OCI-LY7 (cell line): ENCODE measurements around the gene FEZF2. TPM values are rescaled to one million over a fixed set of nuclear protein-coding genes. Genes with fewer than 3 reads are reported as not detected.

Experiments used
- BruUV-seq: library from RNA; stranded (reverse); fragments of 400-500 nt; replicated peaks from 2 replicates; lab custom pipeline; 2021; lab: Mats Ljungman, UMichigan
- CTCF ChIA-PET: fragments of 300-600 bp; sonication (Branson Sonifier 250); formaldehyde crosslinking; loops from one replicate; lab custom pipeline; 2022; ENCODE audit warnings: antibody characterized with exemption; ENCODE audit not compliant: unreplicated experiment; lab: Charles Lee
- POLR2A ChIA-PET: fragments of 300-600 bp; sonication (Branson Sonifier 250); formaldehyde crosslinking; loops from one replicate; lab custom pipeline; 2022; ENCODE audit warnings: antibody characterized with exemption; lab: Charles Lee
- DNase-seq: peaks from one replicate; pipeline ENCODE4 v3.0.0-alpha.2; 2015; ENCODE audit warnings: low spot score
- H2AFZ ChIP-seq: fragments of 200-600 bp; sonication (generic), shearing (Covaris generic); 2 replicates; pipeline ENCODE4 v1.6.1; 2014; ENCODE audit warnings: mild to moderate bottlenecking, antibody characterized with exemption, low read length, moderate library complexity
- H3K27ac ChIP-seq: fragments of 200-600 bp; sonication (generic); 2 replicates; pipeline ENCODE4 v1.5.1; 2014; ENCODE audit warnings: mixed run types, low read depth, mild to moderate bottlenecking, moderate library complexity, low read length, inconsistent platforms; ENCODE audit not compliant: poor library complexity, severe bottlenecking
- H3K36me3 ChIP-seq: fragments of 200-600 bp; sonication (generic); 2 replicates; pipeline ENCODE4 v1.6.1; 2014; ENCODE audit warnings: mild to moderate bottlenecking, antibody characterized with exemption, low read length, moderate library complexity, mixed read lengths; ENCODE audit not compliant: insufficient read depth
- H3K4me1 ChIP-seq: fragments of 200-600 bp; sonication (generic); 2 replicates; pipeline ENCODE4 v1.5.1; 2014; ENCODE audit warnings: mild to moderate bottlenecking, low read length; ENCODE audit not compliant: insufficient read depth, poor library complexity, severe bottlenecking
- H3K4me2 ChIP-seq: fragments of 200-600 bp; sonication (generic); 2 replicates; pipeline ENCODE4 v1.6.1; 2014; ENCODE audit warnings: mild to moderate bottlenecking, low read length
- H3K4me3 ChIP-seq: fragments of 200-600 bp; sonication (generic); 2 replicates; pipeline ENCODE4 v1.5.1; 2014; ENCODE audit warnings: mild to moderate bottlenecking, low read depth, low read length; ENCODE audit not compliant: poor library complexity, severe bottlenecking
- H3K79me2 ChIP-seq: fragments of 200-600 bp; sonication (generic); 2 replicates; pipeline ENCODE4 v1.6.1; 2016; ENCODE audit warnings: low read depth, mild to moderate bottlenecking, low read length, moderate library complexity, mixed read lengths; ENCODE audit not compliant: insufficient read depth
- H3K9me2 ChIP-seq: fragments of 200-600 bp; sonication (generic); 2 replicates; pipeline ENCODE4 v1.6.1; 2016; ENCODE audit warnings: mild to moderate bottlenecking, low read length, mixed read lengths; ENCODE audit not compliant: insufficient read depth
- H3K9me3 ChIP-seq: fragments of 200-600 bp; sonication (generic); 2 replicates; pipeline ENCODE4 v1.6.1; 2014; ENCODE audit warnings: mild to moderate bottlenecking, mixed run types, low read length, mixed read lengths
- H4K20me1 ChIP-seq: fragments of 200-600 bp; sonication (generic); 2 replicates; pipeline ENCODE4 v1.6.1; 2014; ENCODE audit warnings: mild to moderate bottlenecking, antibody characterized with exemption, low read length, moderate library complexity, mixed read lengths; ENCODE audit not compliant: insufficient read depth
- CTCF ChIP-seq: fragments of 200-600 bp; sonication (generic); conservative IDR thresholded peaks from 2 replicates; pipeline ENCODE4 v1.5.1; 2014; ENCODE audit warnings: mild to moderate bottlenecking, antibody characterized with exemption, low read length, moderate library complexity, mixed read lengths
- EZH2phosphoT487 ChIP-seq: fragments of 200-600 bp; sonication (generic); IDR thresholded peaks from 2 replicates; pipeline ENCODE4 v1.6.1; 2018; ENCODE audit warnings: low read depth, borderline replicate concordance, mild to moderate bottlenecking, mixed run types, antibody characterized with exemption, low read length, moderate library complexity, mixed read lengths
- intact Hi-C: fragments of 100-400 bp; cut with micrococcal nuclease; formaldehyde crosslinking; loops from one replicate; pipeline ENCODE4 v1.10.0; 2022; ENCODE audit not compliant: unreplicated experiment
- total RNA-seq, 2 experiments: library from RNA; depleted of rRNA in 1 of 2; stranded (reverse); fragments of >200 nt in 1 of 2; shearing (Covaris generic) in 1 of 2; gene quantifications; 2 replicates each; pipeline ENCODE4 v1.2.3, GENCODE V29; 2014 to 2022

Gene FEZF2
- total RNA-seq, 2 experiments from 2014 or later = not detected

- no peak overlapping the region for H3K4me2 ChIP-seq
- no peaks in the 10 kb centered on the region for H3K79me2 ChIP-seq
- intact Hi-C loops = no loop called here
- no TSS peak for BruUV-seq
- no peak for TF ChIP-seq EZH2phosphoT487
- TF ChIP-seq CTCF = no peak
- H3K9me3 ChIP-seq = no peaks in the 10 kb centered on the region
- POLR2A ChIA-PET = no interaction called here
- no peaks in the 10 kb centered on the region for H4K20me1 ChIP-seq
- no peak for DNase-seq
- no peaks in the 10 kb centered on the region for H3K4me1 ChIP-seq
- H3K4me3 ChIP-seq = no peak overlapping the region
- no peaks in the 10 kb centered on the region for H3K9me2 ChIP-seq
- H2AFZ ChIP-seq = no peak overlapping the region
- H3K27ac ChIP-seq = no peak overlapping the region
- CTCF ChIA-PET = no interaction called here
- no peaks in the 10 kb centered on the region for H3K36me3 ChIP-seq
These were observed 474 bp upstream of the FEZF2 start for GRCh38 chr3:62373714-62374333.

- TF ChIP-seq EZH2phosphoT487 = no peak
- TF ChIP-seq CTCF = no peak
- POLR2A ChIA-PET = interaction anchor here (0.7 kb wide), 1 partner anchor 583 kb away, joined by 5 read pairs; no protein-coding TSS in a partner anchor
- no peaks in the 10 kb centered on the region for H3K79me2 ChIP-seq
- DNase-seq = no peak
- no peaks in the 10 kb centered on the region for H4K20me1 ChIP-seq
- H3K4me3 ChIP-seq = no peak overlapping the region
- H3K9me2 ChIP-seq = no peaks in the 10 kb centered on the region
- no peak overlapping the region for H3K27ac ChIP-seq
- BruUV-seq = no TSS peak
- CTCF ChIA-PET = no interaction called here
- no peak overlapping the region for H3K4me2 ChIP-seq
- H2AFZ ChIP-seq = no peak overlapping the region
- intact Hi-C loops = no loop called here
- no peaks in the 10 kb centered on the region for H3K4me1 ChIP-seq
- no peaks in the 10 kb centered on the region for H3K36me3 ChIP-seq
- H3K9me3 ChIP-seq = no peaks in the 10 kb centered on the region
These were observed 719 bp downstream of the FEZF2 start for GRCh38 chr3:62372621-62373041.

- ChIA-PET POLR2A (no interaction called here), CTCF (no interaction called here)
- Histone ChIP-seq H3K4me2 (no peak overlapping the region), H2AFZ (no peak overlapping the region), H3K27ac (no peak overlapping the region), H3K9me2 (no peaks in the 10 kb centered on the region), H3K9me3 (no peaks in the 10 kb centered on the region), H3K4me3 (no peak overlapping the region), H3K36me3 (no peaks in the 10 kb centered on the region), H3K4me1 (no peaks in the 10 kb centered on the region), H3K79me2 (no peaks in the 10 kb centered on the region), H4K20me1 (no peaks in the 10 kb centered on the region)
- DNase-seq = no peak
- intact Hi-C loops = no loop called here
- TF ChIP-seq EZH2phosphoT487 (no peak), CTCF (no peak)
- no TSS peak for BruUV-seq
These were observed 1.4 kb downstream of the FEZF2 start for GRCh38 chr3:62371720-62372591.
